Fibroblast of lung (primary cell): ENCODE data around the gene TPD52L2. TPM values are rescaled to one million over a fixed set of nuclear protein-coding genes. Genes with fewer than 3 reads are reported as not detected.
A peak's percentile ranks its signal among the peaks of the same experiment; 100 is the strongest.

Experiments
- DNase-seq, 2 donors: peaks; one replicate each; pipeline versions ENCODE4 v3.0.0 to v3.0.0-alpha.2; 2010; ENCODE audit warnings: low read depth in 2 of 2
- H2AFZ ChIP-seq: 2 replicates; pipeline ENCODE4 v1.5.1; 2012; ENCODE audit warnings: low read length, control low read depth, inconsistent platforms
- H3K27ac ChIP-seq: 2 replicates; pipeline ENCODE4 v1.5.1; 2011; ENCODE audit warnings: low read length, control low read depth; ENCODE audit not compliant: insufficient read depth
- H3K27me3 ChIP-seq: 2 replicates; pipeline ENCODE4 v1.5.1; 2011; ENCODE audit warnings: mild to moderate bottlenecking, low read length; ENCODE audit not compliant: control insufficient read depth, insufficient read depth
- H3K36me3 ChIP-seq: 2 replicates; pipeline ENCODE4 v1.5.1; 2011; ENCODE audit warnings: low read length; ENCODE audit not compliant: control insufficient read depth, insufficient read depth
- H3K4me1 ChIP-seq: 2 replicates; pipeline ENCODE4 v1.5.1; 2011; ENCODE audit warnings: low read length; ENCODE audit not compliant: control insufficient read depth, insufficient read depth; ENCODE audit errors: extremely low read depth
- H3K4me2 ChIP-seq: 2 replicates; pipeline ENCODE4 v1.5.1; 2011; ENCODE audit warnings: low read length, control low read depth; ENCODE audit not compliant: insufficient read depth; ENCODE audit errors: extremely low read depth
- H3K4me3 ChIP-seq, 4 experiments: fragments of 200-600 bp in 1 of 4; sonication (generic) in 1 of 4; replicated peaks in 1 of 4; 2 replicates each; pipeline ENCODE4 v1.5.1; 2011 to 2016; ENCODE audit warnings: low read length in 4 of 4, low read depth in 3 of 4, mild to moderate bottlenecking in 3 of 4, control low read depth in 2 of 4, inconsistent platforms in 1 of 4, mixed read lengths in 1 of 4; ENCODE audit not compliant: insufficient read depth in 1 of 4; ENCODE audit errors: control extremely low read depth in 1 of 4
- H3K79me2 ChIP-seq: 2 replicates; pipeline ENCODE4 v1.5.1; 2012; ENCODE audit warnings: mild to moderate bottlenecking, low read length, inconsistent platforms; ENCODE audit not compliant: control insufficient read depth, insufficient read depth
- H3K9ac ChIP-seq: 2 replicates; pipeline ENCODE4 v1.5.1; 2011; ENCODE audit warnings: mild to moderate bottlenecking, low read length, control low read depth; ENCODE audit not compliant: insufficient read depth
- H3K9me3 ChIP-seq: 2 replicates; pipeline ENCODE4 v1.5.1; 2012; ENCODE audit warnings: low read depth, low read length; ENCODE audit not compliant: control insufficient read depth, insufficient read depth
- H4K20me1 ChIP-seq: 2 replicates; pipeline ENCODE4 v1.5.1; 2011; ENCODE audit warnings: low read length; ENCODE audit not compliant: control insufficient read depth, insufficient read depth; ENCODE audit errors: extremely low read depth
- EZH2 ChIP-seq: IDR thresholded peaks from 2 replicates; pipeline ENCODE4 v1.5.1; 2012; ENCODE audit warnings: low read length, control low read depth, mild to moderate bottlenecking; ENCODE audit errors: missing control alignments
- polyA plus RNA-seq, 2 donors: library from polyadenylated mRNA; depleted of rRNA in 1 of 2; stranded (reverse) in 1 of 2; unstranded in 1 of 2; fragments of >200 nt; gene quantifications; 2 replicates each; pipeline ENCODE4 v1.2.1, GENCODE V29; 2011 to 2012; ENCODE audit warnings: missing spikeins in 1 of 2
- total RNA-seq: library from RNA; depleted of rRNA; stranded (reverse); fragments of >200 nt; gene quantifications from 2 replicates; pipeline ENCODE4 v1.2.1, GENCODE V29; 2014
- TF ChIP-seq, protein P1 (sequence below), 2 donors: IDR thresholded peaks in 1 of 2; conservative IDR thresholded peaks in 1 of 2; 1 replicate in 1 of 2; 2 replicates in 1 of 2; pipeline ENCODE4 v1.5.1; 2011 to 2012; ENCODE audit warnings: low read length in 2 of 2, control low read depth in 1 of 2, inconsistent platforms in 1 of 2, low read depth in 1 of 2, mild to moderate bottlenecking in 1 of 2

The TPD52L2 gene
- total and polyA plus RNA-seq, 2 donors (not counting 1 experiment from before 2014, with no cell fraction given), result 123 to 212 TPM

DNA sequence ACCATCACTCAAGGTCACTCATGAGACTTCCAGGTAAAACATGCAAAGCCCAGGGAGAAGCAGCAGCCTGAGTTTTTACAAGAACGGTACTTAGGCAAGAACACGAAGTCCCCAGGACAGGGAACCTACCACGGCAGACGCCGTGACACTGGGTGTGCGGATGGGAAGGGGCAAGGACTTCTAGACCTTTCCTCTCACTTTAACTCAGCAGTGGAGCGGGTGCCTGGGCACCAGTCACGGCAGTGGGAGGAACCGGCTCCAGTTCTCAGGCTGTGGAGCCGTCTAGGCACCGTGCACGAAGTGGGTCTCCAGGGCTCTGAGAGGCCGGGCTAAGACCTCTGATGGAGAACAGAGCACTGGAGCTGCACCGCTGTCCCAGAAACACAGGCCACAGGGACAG is 36.5 kb upstream of the TPD52L2 start:
- no peak overlapping the region for H3K9ac ChIP-seq
- TF ChIP-seq EZH2, result no peak
- TF ChIP-seq, protein P1, sequence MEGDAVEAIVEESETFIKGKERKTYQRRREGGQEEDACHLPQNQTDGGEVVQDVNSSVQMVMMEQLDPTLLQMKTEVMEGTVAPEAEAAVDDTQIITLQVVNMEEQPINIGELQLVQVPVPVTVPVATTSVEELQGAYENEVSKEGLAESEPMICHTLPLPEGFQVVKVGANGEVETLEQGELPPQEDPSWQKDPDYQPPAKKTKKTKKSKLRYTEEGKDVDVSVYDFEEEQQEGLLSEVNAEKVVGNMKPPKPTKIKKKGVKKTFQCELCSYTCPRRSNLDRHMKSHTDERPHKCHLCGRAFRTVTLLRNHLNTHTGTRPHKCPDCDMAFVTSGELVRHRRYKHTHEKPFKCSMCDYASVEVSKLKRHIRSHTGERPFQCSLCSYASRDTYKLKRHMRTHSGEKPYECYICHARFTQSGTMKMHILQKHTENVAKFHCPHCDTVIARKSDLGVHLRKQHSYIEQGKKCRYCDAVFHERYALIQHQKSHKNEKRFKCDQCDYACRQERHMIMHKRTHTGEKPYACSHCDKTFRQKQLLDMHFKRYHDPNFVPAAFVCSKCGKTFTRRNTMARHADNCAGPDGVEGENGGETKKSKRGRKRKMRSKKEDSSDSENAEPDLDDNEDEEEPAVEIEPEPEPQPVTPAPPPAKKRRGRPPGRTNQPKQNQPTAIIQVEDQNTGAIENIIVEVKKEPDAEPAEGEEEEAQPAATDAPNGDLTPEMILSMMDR (conservative IDR thresholded peaks at IDR 0.05 in 1 of 2, IDR thresholded peaks at IDR 0.05 in 1 of 2; ENCODE audit: low read depth in 1 of 2, low read length in 2 of 2), result no peak
- no peaks in the 10 kb centered on the region for H3K79me2 ChIP-seq
- no peaks in the 10 kb centered on the region for H3K9me3 ChIP-seq
- H3K4me1 ChIP-seq, result no peaks in the 10 kb centered on the region
- H3K36me3 ChIP-seq, result no peaks in the 10 kb centered on the region
- no peak overlapping the region for H3K4me2 ChIP-seq
- H2AFZ ChIP-seq, result no peak overlapping the region
- H3K27me3 ChIP-seq, result peaks cover 10% of the 10 kb centered on the region
- H4K20me1 ChIP-seq, result no peaks in the 10 kb centered on the region
- H3K4me3 ChIP-seq, result no peak overlapping the region
- H3K27ac ChIP-seq, result no peak overlapping the region
- DNase-seq, result no peak

DNA sequence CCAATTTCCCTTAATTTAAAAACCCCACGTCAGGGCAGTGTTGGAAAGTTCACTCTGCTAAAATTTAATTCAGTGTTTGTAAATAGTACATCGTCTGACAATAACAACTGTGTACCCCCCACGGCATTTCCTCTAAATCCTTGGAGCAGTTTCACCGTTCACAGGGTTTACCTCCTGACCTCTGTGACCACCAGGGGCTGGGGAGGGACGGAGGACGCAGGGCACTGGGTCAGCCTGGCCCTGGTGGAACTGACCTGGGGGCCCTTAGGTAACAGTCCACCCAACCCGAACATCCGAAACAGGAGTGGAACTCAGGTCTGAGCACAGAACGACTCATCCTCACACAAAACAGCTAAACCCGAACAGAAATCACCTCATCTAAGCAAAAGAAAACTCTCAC is 36.1 kb upstream of the TPD52L2 start:
- Histone ChIP-seq H3K79me2 (no peaks in the 10 kb centered on the region), H3K9ac (no peak overlapping the region), H3K27ac (no peak overlapping the region), H3K9me3 (no peaks in the 10 kb centered on the region), H3K4me2 (no peak overlapping the region), H3K4me3 (peak overlapping the region in 1 of 4 experiments; percentile 4), H3K4me1 (peaks cover 2% of the 10 kb centered on the region), H4K20me1 (no peaks in the 10 kb centered on the region), H3K27me3 (peaks cover 10% of the 10 kb centered on the region), H2AFZ (no peak overlapping the region), H3K36me3 (no peaks in the 10 kb centered on the region)
- no peak for DNase-seq
- TF ChIP-seq, protein P1 (conservative IDR thresholded peaks at IDR 0.05 in 1 of 2, IDR thresholded peaks at IDR 0.05 in 1 of 2; ENCODE audit: low read depth in 1 of 2, low read length in 2 of 2), result no peak
- TF ChIP-seq EZH2, result no peak

DNA sequence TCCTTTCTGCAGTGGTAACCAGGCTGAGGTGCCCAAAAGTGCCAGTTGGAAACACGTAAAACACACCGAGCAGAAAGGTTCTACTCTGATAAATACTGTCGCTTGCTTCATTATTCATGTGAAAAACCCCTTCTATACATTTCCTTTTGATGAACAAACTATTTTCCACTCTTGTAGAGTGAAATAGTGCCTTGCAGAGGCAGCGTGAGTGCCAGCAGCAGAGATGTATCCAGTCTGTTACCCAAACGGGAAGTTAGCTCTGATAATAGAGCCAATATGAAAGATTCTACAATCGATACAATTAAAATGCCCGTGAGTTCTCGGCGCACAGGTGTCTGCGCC is 35.5 kb upstream of the TPD52L2 start:
- Histone ChIP-seq H3K79me2 (no peaks in the 10 kb centered on the region), H3K27me3 (peaks cover 10% of the 10 kb centered on the region), H4K20me1 (no peaks in the 10 kb centered on the region), H3K27ac (no peak overlapping the region), H3K36me3 (no peaks in the 10 kb centered on the region), H3K9me3 (no peaks in the 10 kb centered on the region), H3K4me2 (peak overlapping the region; percentile 30), H3K9ac (no peak overlapping the region), H3K4me1 (peaks cover 8% of the 10 kb centered on the region), H3K4me3 (peak overlapping the region in 3 of 4 experiments; percentile 51 to 75 (median 69)), H2AFZ (no peak overlapping the region)
- peak in 1 of 2 donors; percentile 26 for DNase-seq
- peak; percentile 47 for TF ChIP-seq EZH2
- TF ChIP-seq, protein P1 (conservative IDR thresholded peaks at IDR 0.05 in 1 of 2, IDR thresholded peaks at IDR 0.05 in 1 of 2; ENCODE audit: low read depth in 1 of 2, low read length in 2 of 2), result no peak
